Activated CD4-positive, alpha-beta memory T cell treated with anti-CD3 and anti-CD28 coated beads for 36 hours (primary cell): ENCODE data around the gene TMOD4. TPM values are rescaled to one million over a fixed set of nuclear protein-coding genes. Genes with fewer than 3 reads are reported as not detected.

Source experiments
- CTCF ChIA-PET: fragments of 350-600 bp; sonication (Branson Sonifier 250); formaldehyde crosslinking; loops from one replicate; lab custom pipeline; 2021; ENCODE audit warnings: antibody characterized with exemption, inconsistent platforms; lab: Charles Lee
- POLR2A ChIA-PET: fragments of 350-600 bp; sonication (Branson Sonifier 250); formaldehyde crosslinking; loops from one replicate; lab custom pipeline; 2021; ENCODE audit warnings: antibody characterized with exemption; lab: Charles Lee
- DNase-seq: peaks from one replicate; pipeline ENCODE4 v3.0.0-alpha.2; 2020
- H3K27ac Mint-ChIP-seq: one replicate; pipeline ENCODE4 v1.8.0; 2021; ENCODE audit warnings: mixed read lengths
- H3K27me3 Mint-ChIP-seq: one replicate; pipeline ENCODE4 v1.8.0; 2021; ENCODE audit warnings: mixed read lengths
- H3K36me3 Mint-ChIP-seq: one replicate; pipeline ENCODE4 v1.8.0; 2021; ENCODE audit warnings: mixed read lengths
- H3K4me1 Mint-ChIP-seq: one replicate; pipeline ENCODE4 v1.8.0; 2021; ENCODE audit warnings: low read depth, mixed read lengths
- H3K4me3 Mint-ChIP-seq: one replicate; pipeline ENCODE4 v1.8.0; 2021; ENCODE audit warnings: mild to moderate bottlenecking, mixed read lengths
- H3K9me3 Mint-ChIP-seq: one replicate; pipeline ENCODE4 v1.8.0; 2021; ENCODE audit warnings: mixed read lengths
- intact Hi-C: fragments of 100-400 bp; cut with micrococcal nuclease; formaldehyde crosslinking; loops from one replicate; pipeline ENCODE4 v1.15.1; 2023
- total RNA-seq, 2 experiments: library from RNA; stranded (reverse); gene quantifications; one replicate each; pipeline ENCODE4 v1.2.3, GENCODE V29; 2021

TMOD4 gene
- total RNA-seq, 2 experiments from 2014 or later = 1.7 to 2.7 TPM

GRCh38 chr1:151128800-151129199 is 47.0 kb downstream of the TMOD4 start:
- Mint-ChIP-seq H3K4me1 (peaks cover 15% of the 10 kb centered on the region), H3K36me3 (peaks cover 4% of the 10 kb centered on the region), H3K27me3 (peaks cover 4% of the 10 kb centered on the region), H3K4me3 (no peak overlapping the region), H3K27ac (no peak overlapping the region), H3K9me3 (no peaks in the 10 kb centered on the region)
- no peak for DNase-seq
- ChIA-PET POLR2A (interaction anchor here (0.6 kb wide), 1 partner anchor 765 kb away, joined by 4 read pairs; the partner anchor contains the start of gene RPRD2), CTCF (no interaction called here)
- intact Hi-C loops = no loop called here

- no peak for DNase-seq
- intact Hi-C loops = no loop called here
- H3K27ac Mint-ChIP-seq = no peak overlapping the region
Measured at GRCh38 chr1:151124763-151125403, 50.9 kb downstream of the TMOD4 start.

More at GRCh38 chr1:151124763-151125403, 50.9 kb downstream of the TMOD4 start:
- no peaks in the 10 kb centered on the region for H3K9me3 Mint-ChIP-seq
- H3K4me1 Mint-ChIP-seq = peaks cover 3% of the 10 kb centered on the region
- ChIA-PET POLR2A (no interaction called here), CTCF (interaction anchor here (1.0 to 1.5 kb wide), 4 partner anchors 25 to 132 kb away, joined by 3 to 5 read pairs (median 4); no protein-coding TSS in a partner anchor)
- no peak overlapping the region for H3K4me3 Mint-ChIP-seq
- H3K27me3 Mint-ChIP-seq = no peaks in the 10 kb centered on the region
- peaks cover 4% of the 10 kb centered on the region for H3K36me3 Mint-ChIP-seq

Other genes with a start within 250 kb of the TMOD4 start
- 10 to 100 TPM; 42.3 to 50.0 TPM for gene SETDB1, start 249.6 kb downstream of the TMOD4 start, total RNA-seq
- 100 to 1,000 TPM; 153 to 160 TPM for gene CERS2, start 201.1 kb downstream of the TMOD4 start, total RNA-seq
- under 1 TPM in 1 of 2 experiments, not detected in 1; 0.19 TPM for gene ANXA9, start 193.7 kb downstream of the TMOD4 start, total RNA-seq
- 10 to 100 TPM; 16.4 to 18.3 TPM for gene MINDY1, start 169.1 kb downstream of the TMOD4 start, total RNA-seq
- 10 to 100 TPM; 12.5 to 17.5 TPM for gene PRUNE1, start 167.5 kb downstream of the TMOD4 start, total RNA-seq
- gene BNIPL, start 139.4 kb downstream of the TMOD4 start, total RNA-seq = 1 to 10 TPM in 1 of 2 experiments, under 1 TPM in 1; 0.64 to 1.3 TPM
- gene C1orf56, start 128.2 kb downstream of the TMOD4 start, total RNA-seq = 1 to 10 TPM; 1.5 to 1.8 TPM
- gene CDC42SE1, start 116.4 kb downstream of the TMOD4 start, total RNA-seq = 100 to 1,000 TPM; 135 to 136 TPM
- gene MLLT11, start 115.6 kb downstream of the TMOD4 start, total RNA-seq = 1 to 10 TPM; 1.9 to 2.4 TPM
- gene GABPB2, start 105.2 kb downstream of the TMOD4 start, total RNA-seq = 10 to 100 TPM; 13.6 to 14.9 TPM
- gene SEMA6C, start 29.4 kb downstream of the TMOD4 start, total RNA-seq = 1 to 10 TPM; 1.9 to 2.5 TPM
- 10 to 100 TPM; 24.2 to 26.7 TPM for gene TNFAIP8L2, start 19.3 kb downstream of the TMOD4 start, total RNA-seq
- gene LYSMD1, start 10.1 kb downstream of the TMOD4 start, total RNA-seq = 1 to 10 TPM; 1.8 to 2.6 TPM
- 10 to 100 TPM; 67.5 to 67.8 TPM for gene SCNM1, start 9.8 kb downstream of the TMOD4 start, total RNA-seq
- 10 to 100 TPM; 77.6 to 80.4 TPM for gene VPS72, start 14.2 kb upstream of the TMOD4 start, total RNA-seq
- 10 to 100 TPM; 78.6 to 84.3 TPM for gene PIP5K1A, start 22.6 kb upstream of the TMOD4 start, total RNA-seq
- gene PSMD4, start 78.8 kb upstream of the TMOD4 start, total RNA-seq = 100 to 1,000 TPM; 212 to 227 TPM
- 10 to 100 TPM; 27.1 to 27.2 TPM for gene ZNF687, start 106.3 kb upstream of the TMOD4 start, total RNA-seq
- gene PI4KB, start 151.4 kb upstream of the TMOD4 start, total RNA-seq = 10 to 100 TPM; 54.7 to 62.9 TPM
- 10 to 100 TPM; 64.7 to 68.7 TPM for gene RFX5, start 171.3 kb upstream of the TMOD4 start, total RNA-seq
- gene SELENBP1, start 196.7 kb upstream of the TMOD4 start, total RNA-seq = not detected
- 100 to 1,000 TPM; 352 to 355 TPM for gene PSMB4, start 223.6 kb upstream of the TMOD4 start, total RNA-seq